B cell (primary cell): Measurements from ENCODE around the gene DNAAF5. TPM values are rescaled to one million over a fixed set of nuclear protein-coding genes. Genes with fewer than 3 reads are reported as not detected.

Source experiments
- ATAC-seq: fragments of 200-7000 bp; cut with Tn5 transposase; one replicate; pipeline ENCODE4 v1.10.0; 2021; ENCODE audit warnings: low read depth, mild to moderate bottlenecking, moderate number of reproducible peaks, moderate library complexity
- CTCF ChIA-PET: fragments of 350-600 bp; sonication (Branson Sonifier 250); formaldehyde crosslinking; loops from one replicate; lab custom pipeline; 2021; ENCODE audit warnings: antibody characterized with exemption, inconsistent platforms; lab: Charles Lee
- POLR2A ChIA-PET: fragments of 350-600 bp; sonication (Branson Sonifier 250); formaldehyde crosslinking; loops from one replicate; lab custom pipeline; 2021; ENCODE audit warnings: antibody characterized with exemption; lab: Charles Lee
- DNase-seq: peaks from one replicate; pipeline ENCODE4 v3.0.0; 2013
- H2AFZ ChIP-seq: 2 replicates; pipeline ENCODE4 v1.6.1; 2012; ENCODE audit warnings: mild to moderate bottlenecking, low read depth, low read length; ENCODE audit not compliant: insufficient read depth, poor library complexity, severe bottlenecking
- H3K27ac ChIP-seq, 2 donors: 1 replicate in 1 of 2; 2 replicates in 1 of 2; pipeline ENCODE4 v1.5.1; 2012 to 2013; ENCODE audit warnings: low read length in 2 of 2, mild to moderate bottlenecking in 2 of 2, moderate library complexity in 1 of 2
- H3K27me3 ChIP-seq, 4 experiments: fragments of 200-600 bp in 1 of 4; sonication (generic) in 1 of 4; replicated peaks in 1 of 4; 1 replicate in 2 of 4; 2 replicates in 2 of 4; pipeline versions ENCODE4 v1.6.1 to v1.7.0; 2013 to 2016; ENCODE audit warnings: low read length in 3 of 4, mild to moderate bottlenecking in 2 of 4, mixed read lengths in 1 of 4, moderate library complexity in 1 of 4; ENCODE audit not compliant: insufficient read depth in 4 of 4, control insufficient read depth in 3 of 4; ENCODE audit errors: control extremely low read depth in 1 of 4
- H3K36me3 ChIP-seq, 2 experiments: replicated peaks in 1 of 2; 1 replicate in 1 of 2; 2 replicates in 1 of 2; pipeline versions ENCODE4 v1.6.1 to v1.7.1; 2013; ENCODE audit warnings: low read length in 1 of 2; ENCODE audit not compliant: insufficient read depth in 2 of 2, control insufficient read depth in 1 of 2; ENCODE audit errors: control extremely low read depth in 1 of 2, extremely low read depth in 1 of 2
- H3K4me1 ChIP-seq, 2 donors: fragments of 200-600 bp in 1 of 2; sonication (generic) in 1 of 2; 1 replicate in 1 of 2; 2 replicates in 1 of 2; pipeline versions ENCODE4 v1.5.1 to v1.6.1; 2013 to 2017; ENCODE audit warnings: low read length in 2 of 2; ENCODE audit not compliant: control insufficient read depth in 2 of 2, insufficient read depth in 2 of 2
- H3K4me2 ChIP-seq: replicated peaks from 2 replicates; pipeline ENCODE3; 2012; ENCODE audit warnings: mild to moderate bottlenecking, low read depth, low read length; ENCODE audit not compliant: poor library complexity, severe bottlenecking
- H3K4me3 ChIP-seq, 5 experiments: fragments of 200-600 bp in 1 of 5; sonication (generic) in 1 of 5; 1 replicate in 3 of 5; 2 replicates in 2 of 5; pipeline versions ENCODE4 v1.5.1 to v1.7.0; 2011 to 2016; ENCODE audit warnings: low read length in 4 of 5, mild to moderate bottlenecking in 4 of 5, low read depth in 2 of 5, control low read depth in 1 of 5, moderate library complexity in 1 of 5; ENCODE audit not compliant: insufficient read depth in 1 of 5; ENCODE audit errors: control extremely low read depth in 1 of 5, extremely low read depth in 1 of 5
- H3K79me2 ChIP-seq: fragments of 200-600 bp; sonication (generic); one replicate; pipeline ENCODE4 v1.6.0; 2016; ENCODE audit warnings: low read length; ENCODE audit not compliant: control insufficient read depth, insufficient read depth
- H3K9ac ChIP-seq: fragments of 200-600 bp; sonication (generic); 2 replicates; pipeline ENCODE4 v1.6.1; 2017; ENCODE audit warnings: mild to moderate bottlenecking, low read length, moderate library complexity
- H3K9me3 ChIP-seq, 3 donors: one replicate each; pipeline versions ENCODE4 v1.6.1 to v1.7.1; 2013; ENCODE audit warnings: low read length in 2 of 3; ENCODE audit not compliant: control insufficient read depth in 2 of 3, insufficient read depth in 1 of 3; ENCODE audit errors: control extremely low read depth in 1 of 3
- H4K20me1 ChIP-seq: 2 replicates; pipeline ENCODE4 v1.6.0; 2012; ENCODE audit warnings: mild to moderate bottlenecking, low read length; ENCODE audit not compliant: insufficient read depth, control insufficient read depth, poor library complexity, severe bottlenecking
- H3K27ac Mint-ChIP-seq: one replicate; pipeline ENCODE4 v1.8.0; 2021; ENCODE audit warnings: mixed read lengths
- H3K27me3 Mint-ChIP-seq: one replicate; pipeline ENCODE4 v1.8.0; 2021; ENCODE audit warnings: mixed read lengths
- H3K4me1 Mint-ChIP-seq: one replicate; pipeline ENCODE4 v1.8.0; 2021; ENCODE audit warnings: mixed read lengths
- H3K4me3 Mint-ChIP-seq: one replicate; pipeline ENCODE4 v1.8.0; 2021; ENCODE audit warnings: mixed read lengths
- H3K9me3 Mint-ChIP-seq: one replicate; pipeline ENCODE4 v1.8.0; 2022; ENCODE audit warnings: mixed read lengths; ENCODE audit not compliant: insufficient read depth
- EZH2 ChIP-seq: IDR thresholded peaks from 2 replicates; pipeline ENCODE4 v1.6.1; 2012; ENCODE audit warnings: borderline replicate concordance, low read depth, mild to moderate bottlenecking, moderate library complexity, low read length; ENCODE audit not compliant: insufficient read depth, poor library complexity, severe bottlenecking
- whole genome bisulfite sequencing: methylation state at CpG from one replicate; pipeline ENCODE4 v1.1.5; 2013; ENCODE audit warnings: missing lambda C conversion rate; ENCODE audit not compliant: insufficient coverage; 5-methylcytosine and 5-hydroxymethylcytosine counted together
- intact Hi-C: fragments of 100-400 bp; cut with micrococcal nuclease; formaldehyde crosslinking; loops from one replicate; pipeline ENCODE4 v1.10.0; 2022
- polyA plus RNA-seq: library from polyadenylated mRNA; depleted of rRNA; stranded (reverse); fragments of >200 nt; gene quantifications from 2 replicates; pipeline ENCODE4 v1.2.3, GENCODE V29; 2012
- total RNA-seq, 2 donors: library from RNA; stranded (reverse); fragments of 120-200 nt in 1 of 2; gene quantifications; 1 replicate in 1 of 2; 2 replicates in 1 of 2; pipeline versions ENCODE4 v1.2.3 to v1.2.4, GENCODE V29; 2013 to 2022
- TF ChIP-seq, protein P1 (sequence below): fragments of 200-600 bp; IDR thresholded peaks from one replicate; pipeline ENCODE4 v1.8.0; 2022; ENCODE audit warnings: antibody characterized with exemption, mild to moderate bottlenecking

DNAAF5 gene
- total and polyA plus RNA-seq, 2 donors (not counting 1 experiment from before 2014, with no cell fraction given): 18.0 to 21.4 TPM

DNA sequence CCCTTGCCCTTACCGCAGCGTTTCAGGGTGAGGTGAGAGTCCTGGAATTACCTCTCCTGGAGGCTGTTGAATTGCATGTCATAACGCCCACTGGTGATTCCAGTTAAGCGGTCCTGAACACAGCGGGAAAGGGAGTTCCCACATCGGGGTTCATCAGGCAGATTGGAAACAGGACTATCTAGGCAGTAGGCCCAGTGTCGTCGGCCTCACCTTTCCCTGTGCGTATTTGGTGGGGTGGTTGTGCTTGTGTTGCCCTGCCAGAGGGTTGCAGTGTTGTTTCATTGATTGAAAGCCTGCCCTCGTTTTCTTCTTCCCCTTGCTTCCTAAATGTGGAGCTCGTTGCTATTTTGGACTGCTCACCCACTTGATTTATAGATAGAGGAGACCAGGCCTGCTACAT lies 95.2 kb downstream of the DNAAF5 start:
- H3K4me3 ChIP-seq: no peak overlapping the region
- TF ChIP-seq, protein P1, sequence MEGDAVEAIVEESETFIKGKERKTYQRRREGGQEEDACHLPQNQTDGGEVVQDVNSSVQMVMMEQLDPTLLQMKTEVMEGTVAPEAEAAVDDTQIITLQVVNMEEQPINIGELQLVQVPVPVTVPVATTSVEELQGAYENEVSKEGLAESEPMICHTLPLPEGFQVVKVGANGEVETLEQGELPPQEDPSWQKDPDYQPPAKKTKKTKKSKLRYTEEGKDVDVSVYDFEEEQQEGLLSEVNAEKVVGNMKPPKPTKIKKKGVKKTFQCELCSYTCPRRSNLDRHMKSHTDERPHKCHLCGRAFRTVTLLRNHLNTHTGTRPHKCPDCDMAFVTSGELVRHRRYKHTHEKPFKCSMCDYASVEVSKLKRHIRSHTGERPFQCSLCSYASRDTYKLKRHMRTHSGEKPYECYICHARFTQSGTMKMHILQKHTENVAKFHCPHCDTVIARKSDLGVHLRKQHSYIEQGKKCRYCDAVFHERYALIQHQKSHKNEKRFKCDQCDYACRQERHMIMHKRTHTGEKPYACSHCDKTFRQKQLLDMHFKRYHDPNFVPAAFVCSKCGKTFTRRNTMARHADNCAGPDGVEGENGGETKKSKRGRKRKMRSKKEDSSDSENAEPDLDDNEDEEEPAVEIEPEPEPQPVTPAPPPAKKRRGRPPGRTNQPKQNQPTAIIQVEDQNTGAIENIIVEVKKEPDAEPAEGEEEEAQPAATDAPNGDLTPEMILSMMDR: no peak
- TF ChIP-seq EZH2: no peak
- Mint-ChIP-seq H3K27me3 (no peaks in the 10 kb centered on the region), H3K27ac (no peak overlapping the region), H3K4me1 (peaks cover 59% of the 10 kb centered on the region), H3K4me3 (no peak overlapping the region), H3K9me3 (no peaks in the 10 kb centered on the region)
- H3K4me2 ChIP-seq: no peak overlapping the region
- DNase-seq: no peak
- no peak overlapping the region for H3K27ac ChIP-seq
- no peak overlapping the region for H2AFZ ChIP-seq
- POLR2A ChIA-PET: no interaction called here
- CTCF ChIA-PET: no interaction called here
- H3K36me3 ChIP-seq: peaks cover 0 to 9% of the 10 kb centered on the region in 2 experiments
- peaks cover 14 to 18% of the 10 kb centered on the region in 2 donors for H3K4me1 ChIP-seq
- no peak overlapping the region for H3K9ac ChIP-seq
- H3K27me3 ChIP-seq: no peaks in the 10 kb centered on the region
- 90% methylated on average over 8 of the region's 11 CpGs for WGBS
- no peak for ATAC-seq
- intact Hi-C loops: no loop called here
- H3K9me3 ChIP-seq: no peaks in the 10 kb centered on the region
- H4K20me1 ChIP-seq: peaks cover 90% of the 10 kb centered on the region
- H3K79me2 ChIP-seq: peaks cover 96% of the 10 kb centered on the region

DNA sequence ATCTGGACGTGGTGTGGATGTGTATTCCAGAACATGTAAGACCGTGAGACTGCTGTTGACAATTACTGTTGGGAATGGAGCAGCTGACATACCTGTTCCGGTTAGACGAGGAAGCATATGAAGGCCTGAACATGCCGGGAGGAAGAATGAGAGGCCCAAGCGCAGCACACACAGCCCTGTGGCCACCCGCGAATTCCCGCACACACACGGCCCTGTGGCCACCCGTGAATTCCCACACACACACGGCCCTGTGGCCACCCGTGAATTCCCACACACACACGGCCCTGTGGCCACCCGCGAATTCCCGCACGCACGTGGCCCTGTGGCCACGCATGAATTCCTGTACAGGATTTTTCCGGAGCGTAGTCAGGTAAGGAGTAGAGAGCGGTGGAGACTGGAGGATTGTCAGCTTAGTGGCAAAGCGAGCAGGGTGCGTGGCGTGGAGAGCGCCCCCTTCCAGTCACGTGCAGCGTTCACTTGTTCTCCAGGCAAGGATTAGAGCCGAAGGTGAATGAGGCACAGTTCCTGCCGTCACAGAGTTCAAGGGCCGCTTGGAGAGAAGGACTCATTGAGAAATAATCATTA lies 96.3 kb downstream of the DNAAF5 start:
- no peak overlapping the region for H3K27ac Mint-ChIP-seq
- no peak overlapping the region for H3K4me3 Mint-ChIP-seq
- H2AFZ ChIP-seq: no peak overlapping the region
- no peak for TF ChIP-seq EZH2
- TF ChIP-seq, protein P1: no peak
- H3K4me3 ChIP-seq: no peak overlapping the region
- peaks cover 0 to 9% of the 10 kb centered on the region in 2 experiments for H3K36me3 ChIP-seq
- H3K79me2 ChIP-seq: peaks cover 97% of the 10 kb centered on the region
- H3K9me3 Mint-ChIP-seq: no peaks in the 10 kb centered on the region
- H3K27ac ChIP-seq: no peak overlapping the region
- H3K27me3 Mint-ChIP-seq: no peaks in the 10 kb centered on the region
- ChIA-PET POLR2A (no interaction called here), CTCF (interaction anchor here (0.6 kb wide), 1 partner anchor 128 kb away, joined by 3 read pairs; no protein-coding TSS in a partner anchor)
- peaks cover 6 to 11% of the 10 kb centered on the region in 2 donors for H3K4me1 ChIP-seq
- H3K9me3 ChIP-seq: no peaks in the 10 kb centered on the region
- no peaks in the 10 kb centered on the region for H3K27me3 ChIP-seq
- intact Hi-C loops: no loop called here
- DNase-seq (no peak), ATAC-seq (no peak)
- H3K9ac ChIP-seq: no peak overlapping the region
- peaks cover 51% of the 10 kb centered on the region for H3K4me1 Mint-ChIP-seq
- peaks cover 82% of the 10 kb centered on the region for H4K20me1 ChIP-seq
- 97% methylated on average over 27 of the region's 32 CpGs for WGBS
- H3K4me2 ChIP-seq: no peak overlapping the region
